GM12865 (cell line): ENCODE results near the gene TWF2.

Experiments used
- DNase-seq: peaks from one replicate; pipeline ENCODE4 v3.0.0; 2010; ENCODE audit warnings: low read depth
- H3K4me3 ChIP-seq: 2 replicates; pipeline ENCODE4 v1.5.1; 2011; ENCODE audit warnings: mild to moderate bottlenecking, low read depth, low read length, control low read depth
- TF ChIP-seq, protein P1 (sequence below): IDR thresholded peaks from 2 replicates; pipeline ENCODE4 v1.5.1; 2011; ENCODE audit warnings: low read length, control low read depth, low read depth, inconsistent platforms; ENCODE audit not compliant: insufficient read depth; ENCODE audit errors: missing control alignments

The TWF2 gene

DNA sequence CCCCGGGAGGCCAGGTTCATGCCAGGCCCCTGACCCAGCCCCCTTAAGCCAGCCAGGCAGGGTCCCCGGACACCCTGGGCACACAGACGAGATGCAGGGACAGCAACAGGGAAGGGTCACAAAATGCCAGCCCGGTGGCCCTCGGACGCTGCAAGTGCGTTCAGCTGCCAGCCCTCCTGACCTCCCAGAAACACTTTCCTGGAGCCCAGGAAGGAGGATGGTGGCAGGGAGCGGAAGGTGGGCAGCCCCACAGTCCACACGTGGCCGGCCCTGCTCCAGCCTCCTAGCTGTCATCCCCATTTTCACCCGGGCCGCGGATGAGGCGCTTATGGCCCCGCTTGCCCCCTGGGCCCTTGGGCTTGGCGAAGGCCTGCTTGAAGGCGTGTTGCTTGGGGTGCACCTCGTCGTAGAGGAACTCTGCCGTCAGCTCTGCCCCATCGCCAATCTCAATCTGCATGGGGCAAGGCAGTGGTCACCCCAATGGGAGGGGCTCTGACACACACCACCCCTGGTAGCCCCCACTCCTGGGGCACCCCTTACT is 10.1 kb downstream of the TWF2 start:
- no peak for DNase-seq
- no peak overlapping the region for H3K4me3 ChIP-seq
- TF ChIP-seq, protein P1, sequence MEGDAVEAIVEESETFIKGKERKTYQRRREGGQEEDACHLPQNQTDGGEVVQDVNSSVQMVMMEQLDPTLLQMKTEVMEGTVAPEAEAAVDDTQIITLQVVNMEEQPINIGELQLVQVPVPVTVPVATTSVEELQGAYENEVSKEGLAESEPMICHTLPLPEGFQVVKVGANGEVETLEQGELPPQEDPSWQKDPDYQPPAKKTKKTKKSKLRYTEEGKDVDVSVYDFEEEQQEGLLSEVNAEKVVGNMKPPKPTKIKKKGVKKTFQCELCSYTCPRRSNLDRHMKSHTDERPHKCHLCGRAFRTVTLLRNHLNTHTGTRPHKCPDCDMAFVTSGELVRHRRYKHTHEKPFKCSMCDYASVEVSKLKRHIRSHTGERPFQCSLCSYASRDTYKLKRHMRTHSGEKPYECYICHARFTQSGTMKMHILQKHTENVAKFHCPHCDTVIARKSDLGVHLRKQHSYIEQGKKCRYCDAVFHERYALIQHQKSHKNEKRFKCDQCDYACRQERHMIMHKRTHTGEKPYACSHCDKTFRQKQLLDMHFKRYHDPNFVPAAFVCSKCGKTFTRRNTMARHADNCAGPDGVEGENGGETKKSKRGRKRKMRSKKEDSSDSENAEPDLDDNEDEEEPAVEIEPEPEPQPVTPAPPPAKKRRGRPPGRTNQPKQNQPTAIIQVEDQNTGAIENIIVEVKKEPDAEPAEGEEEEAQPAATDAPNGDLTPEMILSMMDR = no peak

DNA sequence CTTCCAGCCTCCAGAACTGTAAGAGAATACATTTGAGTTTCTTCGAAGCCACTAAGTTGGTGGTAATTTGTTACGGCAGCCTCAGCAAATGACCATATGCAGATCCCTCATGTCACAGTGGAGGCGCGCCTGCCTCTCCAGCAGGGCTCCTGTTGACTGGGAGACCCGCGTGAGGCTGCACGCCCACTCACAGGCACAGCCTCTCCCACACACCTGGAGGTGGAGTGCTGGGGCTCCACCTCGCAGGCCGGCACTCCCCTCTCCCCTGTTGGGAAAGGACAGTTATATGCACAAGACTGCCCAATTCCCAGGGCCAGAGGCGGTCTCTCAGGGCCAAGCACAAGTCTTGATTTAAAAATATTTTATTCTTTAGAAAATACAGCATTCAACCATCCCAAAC is 10.7 kb downstream of the TWF2 start:
- no peak for DNase-seq
- TF ChIP-seq, protein P1 = no peak
- no peak overlapping the region for H3K4me3 ChIP-seq

DNA sequence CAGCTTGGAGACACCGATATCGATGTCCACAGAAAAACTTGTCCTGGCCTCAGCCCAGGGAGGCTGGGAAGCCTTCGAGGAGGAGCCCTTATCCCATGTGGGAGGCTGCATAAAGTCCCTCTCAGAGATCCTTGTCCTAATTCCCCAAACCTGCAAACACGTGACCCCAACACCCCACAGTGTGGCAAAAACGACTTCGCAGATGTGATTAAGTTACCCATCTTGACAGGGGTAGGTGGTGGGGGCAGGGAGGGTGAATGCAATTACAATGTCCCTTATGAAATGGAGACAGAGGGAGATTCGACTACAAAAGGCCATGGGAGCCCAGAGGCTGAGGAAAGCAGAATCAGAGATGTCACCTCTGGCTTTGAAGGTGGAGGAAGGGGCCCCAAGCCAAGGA is 11.2 kb downstream of the TWF2 start:
- DNase-seq = no peak
- TF ChIP-seq, protein P1 = no peak
- no peak overlapping the region for H3K4me3 ChIP-seq

DNA sequence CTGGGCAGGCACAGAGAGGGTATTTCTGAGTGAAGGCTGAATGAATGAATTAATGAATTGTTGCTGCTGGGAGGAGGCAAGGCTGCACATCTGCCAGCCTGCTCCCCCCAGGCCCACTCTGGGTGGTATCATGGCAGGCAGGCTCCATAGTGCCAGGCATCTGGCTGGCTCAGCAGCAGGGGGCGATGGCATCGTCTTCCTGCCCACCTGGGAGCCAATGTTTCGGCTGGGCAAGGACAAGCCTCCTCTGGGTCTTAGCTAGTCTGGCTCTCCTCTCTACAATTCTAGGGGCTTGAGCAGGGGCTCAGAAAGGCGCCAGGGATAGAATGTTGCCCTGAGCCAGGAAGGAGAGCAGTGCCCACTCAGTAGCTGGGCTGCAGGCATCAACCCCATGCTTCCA is 11.8 kb downstream of the TWF2 start:
- DNase-seq = no peak
- H3K4me3 ChIP-seq = no peak overlapping the region
- TF ChIP-seq, protein P1 = no peak

DNA sequence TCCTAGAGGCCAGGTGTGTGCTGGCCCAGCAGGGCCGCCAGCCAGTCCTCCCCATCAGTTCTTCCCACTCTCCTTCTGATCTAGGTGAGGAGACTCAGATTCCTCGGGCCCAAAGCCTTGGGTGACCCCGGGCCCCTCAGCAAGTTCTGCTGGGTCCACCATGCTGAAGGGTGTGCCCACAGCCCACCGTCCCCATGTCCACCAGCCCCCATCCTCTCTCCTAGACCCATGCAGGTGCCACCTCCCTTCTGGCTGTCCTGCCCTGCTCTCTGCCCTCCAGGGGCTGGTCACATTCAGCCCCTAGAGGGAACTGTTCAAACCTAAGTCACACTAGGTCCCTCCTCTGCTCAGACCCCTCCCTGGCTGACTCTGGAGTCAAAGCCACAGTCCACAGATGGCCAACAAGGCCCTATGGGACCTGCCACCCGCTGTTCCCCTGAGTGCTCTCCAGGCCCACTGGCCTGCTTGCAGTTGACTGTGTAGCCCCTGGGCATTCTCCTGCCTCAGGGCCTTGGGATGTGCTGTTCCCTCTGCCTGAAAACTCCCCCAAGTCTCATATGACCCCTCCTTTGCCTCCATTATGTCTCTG is 12.6 kb downstream of the TWF2 start:
- TF ChIP-seq, protein P1 = no peak
- no peak for DNase-seq
- no peak overlapping the region for H3K4me3 ChIP-seq

DNA sequence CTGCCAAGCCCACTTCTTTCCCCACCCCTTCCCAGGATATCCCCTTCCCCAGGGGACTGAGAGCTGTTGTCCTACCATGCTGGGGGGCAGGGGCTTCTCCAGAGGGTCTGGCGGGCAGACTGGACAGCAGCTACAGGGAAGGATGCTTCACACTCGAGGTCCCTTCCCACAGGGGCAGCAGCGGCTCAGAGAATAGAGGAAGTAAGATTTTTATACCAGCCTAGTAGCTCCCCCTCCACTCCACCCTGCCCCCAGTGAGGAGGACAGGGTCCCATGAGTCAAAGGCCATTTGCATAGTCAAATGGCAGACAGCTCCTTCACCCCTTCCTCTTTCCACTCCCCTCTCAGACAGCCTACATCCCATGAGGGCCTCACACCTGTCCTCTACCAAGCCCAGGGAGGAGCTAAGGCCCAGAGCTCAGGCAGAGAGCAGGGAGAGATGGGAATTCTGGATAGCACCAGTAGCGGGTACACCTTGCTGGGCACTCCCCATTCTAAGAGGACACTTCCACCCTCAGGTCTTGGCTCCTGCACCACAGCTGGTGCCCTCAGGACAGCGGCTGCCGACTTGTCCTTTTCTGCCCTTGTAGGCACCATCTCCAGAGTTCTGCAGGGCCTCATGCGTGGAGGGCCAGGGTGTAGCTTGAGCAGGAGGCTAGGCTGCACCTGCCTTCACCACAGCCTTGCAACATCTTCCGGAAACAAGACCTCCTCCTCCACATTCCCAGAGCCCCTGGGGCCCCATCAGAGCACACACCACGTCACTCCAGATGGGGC is 13.3 kb downstream of the TWF2 start, which contains the start of gene TLR9:
TLR9 (minus strand) TSS at position 194 of the 777 bp plus-strand sequence; CDS start at position 78, 116 bp downstream.
- DNase-seq = peak; percentile 77
- TF ChIP-seq, protein P1 = no peak
- H3K4me3 ChIP-seq = peak within 1 kb of the TSS; percentile 32; the same call in 1 of the 2 replicates
